ENCODE results near the gene TUBB8.
"Not testable (repeated sequence)": the region's sequence is repeated elsewhere in the genome, so short reads cannot be mapped to it uniquely, and the experiment has no call there.

Gene TUBB8

GRCh38 chr10:48996-49395 is at the start of gene TUBB8:
Gene TUBB8, minus strand, starts transcription at chr10:49296. Its CDS starts 58 bp downstream, at chr10:49238.
- DNase-seq (ENCODE audit: low read depth in 2 of 3, low spot score in 2 of 3) = no peak

- DNase-seq (ENCODE audit: low read depth in 2 of 3, low spot score in 2 of 3) = no peak
Observed at GRCh38 chr10:96466-96865, 47.4 kb upstream of the TUBB8 start.

- no peak for DNase-seq (ENCODE audit: low read depth in 2 of 3, low spot score in 2 of 3)
Observed at GRCh38 chr10:95356-96115, 46.4 kb upstream of the TUBB8 start.

GRCh38 chr10:94613-95012 is 45.5 kb upstream of the TUBB8 start:
- no peak for DNase-seq (ENCODE audit: low read depth in 2 of 3, low spot score in 2 of 3)

- DNase-seq (ENCODE audit: low read depth in 2 of 3, low spot score in 2 of 3) = no peak
Observed at GRCh38 chr10:92846-93245, 43.8 kb upstream of the TUBB8 start.

- no peak for DNase-seq (ENCODE audit: low read depth in 2 of 3, low spot score in 2 of 3)
Observed at GRCh38 chr10:92153-92552, 43.1 kb upstream of the TUBB8 start.

GRCh38 chr10:91313-91712 is 42.2 kb upstream of the TUBB8 start:
- DNase-seq (ENCODE audit: low read depth in 2 of 3, low spot score in 2 of 3) = no peak

GRCh38 chr10:90161-90560 is 41.1 kb upstream of the TUBB8 start:
- no peak for DNase-seq (ENCODE audit: low read depth in 2 of 3, low spot score in 2 of 3)

- DNase-seq (ENCODE audit: low read depth in 2 of 3, low spot score in 2 of 3) = no peak
Observed at GRCh38 chr10:89248-89647, 40.2 kb upstream of the TUBB8 start.

GRCh38 chr10:88253-88652 is 39.2 kb upstream of the TUBB8 start:
- DNase-seq (ENCODE audit: low read depth in 2 of 3, low spot score in 2 of 3) = no peak

- DNase-seq (ENCODE audit: low read depth in 2 of 3, low spot score in 2 of 3) = no peak
Observed at GRCh38 chr10:87177-88080, 38.3 kb upstream of the TUBB8 start.

GRCh38 chr10:86031-86430 is 36.9 kb upstream of the TUBB8 start:
- DNase-seq (ENCODE audit: low read depth in 2 of 3, low spot score in 2 of 3) = no peak

- DNase-seq (ENCODE audit: low read depth in 2 of 3, low spot score in 2 of 3) = no peak
Observed at GRCh38 chr10:85044-85443, 35.9 kb upstream of the TUBB8 start.

GRCh38 chr10:83930-84530 is 34.9 kb upstream of the TUBB8 start:
- no peak for DNase-seq (ENCODE audit: low read depth in 2 of 3, low spot score in 2 of 3)

GRCh38 chr10:80477-81105 is 31.5 kb upstream of the TUBB8 start:
- no peak for DNase-seq (ENCODE audit: low read depth in 2 of 3, low spot score in 2 of 3)

- DNase-seq (ENCODE audit: low read depth in 2 of 3, low spot score in 2 of 3) = no peak
Observed at GRCh38 chr10:79532-80215, 30.6 kb upstream of the TUBB8 start.

- no peak for DNase-seq (ENCODE audit: low read depth in 2 of 3, low spot score in 2 of 3)
Observed at GRCh38 chr10:78556-78955, 29.5 kb upstream of the TUBB8 start.

- not testable (repeated sequence) for DNase-seq (ENCODE audit: low read depth in 2 of 3, low spot score in 2 of 3)
Observed at GRCh38 chr10:74266-74621, 25.1 kb upstream of the TUBB8 start.

- peak; percentile 12 to 39 (median 18) for DNase-seq (ENCODE audit: low read depth in 2 of 3, low spot score in 2 of 3)
Observed at GRCh38 chr10:73543-74265, 24.6 kb upstream of the TUBB8 start.

- DNase-seq (ENCODE audit: low read depth in 2 of 3, low spot score in 2 of 3) = not testable (repeated sequence)
Observed at GRCh38 chr10:68156-68555, 19.1 kb upstream of the TUBB8 start.
